ENCODE data around the gene DSCAM. TPM values are rescaled to one million over a fixed set of nuclear protein-coding genes. Genes with fewer than 3 reads are reported as not detected.

Gene DSCAM
- total RNA-seq, 1 experiment from 2014 or later: not detected

GRCh38 chr21:40074710-40075109, 772.2 kb downstream of the DSCAM start:
- intact Hi-C loops (cut with micrococcal nuclease): no loop called here
- Histone ChIP-seq H3K9ac (ENCODE audit: low read length) (no peak overlapping the region), H3K36me3 (ENCODE audit: control insufficient read depth in 1 of 2, insufficient read depth in 2 of 2, low read length in 2 of 2) (no peaks in the 10 kb centered on the region), H3K27me3 (ENCODE audit: insufficient read depth, low read length) (no peaks in the 10 kb centered on the region), H3K4me2 (ENCODE audit: low read length) (no peak overlapping the region), H3K27ac (ENCODE audit: low read depth, low read length) (no peak overlapping the region), H3K4me3 (replicated peaks in 1 of 2; ENCODE audit: low read depth in 1 of 2, low read length in 2 of 2) (no peak overlapping the region), H2AFZ (ENCODE audit: low read depth, low read length, poor library complexity, severe bottlenecking) (no peak overlapping the region), H3K9me3 (ENCODE audit: control insufficient read depth in 1 of 2, insufficient read depth in 1 of 2, low read depth in 1 of 2, low read length in 2 of 2) (peaks cover 0 to 27% of the 10 kb centered on the region in 2 experiments; a peak in 2 of 4 replicates), H3K4me1 (ENCODE audit: control insufficient read depth in 1 of 2, insufficient read depth in 2 of 2, low read length in 2 of 2) (no peaks in the 10 kb centered on the region), H4K20me1 (ENCODE audit: insufficient read depth) (no peaks in the 10 kb centered on the region), H3K79me2 (ENCODE audit: insufficient read depth, low read length) (no peaks in the 10 kb centered on the region), H3K9me2 (ENCODE audit: insufficient read depth) (no peaks in the 10 kb centered on the region)
- CTCF ChIA-PET: no interaction called here
- TF ChIP-seq CBX3 (IDR thresholded peaks at IDR 0.05; ENCODE audit: low read depth): no peak
- no peak for TF ChIP-seq SP1 (IDR thresholded peaks at IDR 0.05; ENCODE audit: low read depth)
- TF ChIP-seq POLR2AphosphoS5 (IDR thresholded peaks at IDR 0.05; ENCODE audit: low read depth, low read length): no peak
- TF ChIP-seq SRF (IDR thresholded peaks at IDR 0.05; ENCODE audit: low read depth): no peak
- no peak for TF ChIP-seq EZH2 (IDR thresholded peaks at IDR 0.05)
- no peak for TF ChIP-seq EGR1 (IDR thresholded peaks at IDR 0.05; ENCODE audit: low read depth)
- TF ChIP-seq CEBPB (IDR thresholded peaks at IDR 0.05; ENCODE audit: low read depth): no peak
- TF ChIP-seq CTCF (IDR thresholded peaks at IDR 0.05 in 2 of 3, conservative IDR thresholded peaks at IDR 0.05 in 1 of 3; ENCODE audit: borderline replicate concordance in 1 of 3, insufficient read depth in 1 of 3, low read depth in 2 of 3, low read length in 2 of 3): no peak
- no peak for TF ChIP-seq RAD21 (IDR thresholded peaks at IDR 0.05; ENCODE audit: low read depth)
- no peak for TF ChIP-seq ATF3 (IDR thresholded peaks at IDR 0.05)
- TF ChIP-seq FOSL1 (IDR thresholded peaks at IDR 0.05; ENCODE audit: low read depth): no peak
- no peak for TF ChIP-seq ZFX (IDR thresholded peaks at IDR 0.05)
- no peak for TF ChIP-seq ZNF274 (IDR thresholded peaks at IDR 0.05; ENCODE audit: low read depth, low read length)
- TF ChIP-seq ZBTB33 (IDR thresholded peaks at IDR 0.05; ENCODE audit: extremely low read depth, insufficient replicate concordance, low read length): no peak
- TF ChIP-seq POLR2A (IDR thresholded peaks at IDR 0.05; ENCODE audit: borderline replicate concordance, extremely low read depth, insufficient read depth, insufficient read length): no peak
- POLR2A ChIA-PET: no interaction called here
- ATAC-seq (no peak), DNase-seq (ENCODE audit: low read depth, low spot score) (no peak)
- no TSS peak for BruUV-seq (replicated peaks)
- RAD21 ChIA-PET (ENCODE audit: low non-redundant PET in 1 of 2, low total read pairs in 2 of 2, uncharacterized antibody in 2 of 2, unreplicated experiment in 2 of 2): no interaction called here

Data from HCT116 (cell line).